Neural cell (in vitro differentiated cells): ENCODE results near the gene TNFRSF6B. TPM values are rescaled to one million over a fixed set of nuclear protein-coding genes. Genes with fewer than 3 reads are reported as not detected.

Experiments used
- H2AFZ ChIP-seq: fragments of 200-600, 300-800 bp; sonication (generic), shearing (Covaris generic); 2 replicates; pipeline ENCODE4 v1.6.0; 2014; ENCODE audit warnings: low read depth, mild to moderate bottlenecking, antibody characterized with exemption, low read length, moderate library complexity
- H3F3A ChIP-seq: fragments of 200-600 bp; shearing (Covaris generic); 2 replicates; pipeline ENCODE4 v1.6.1; 2016; ENCODE audit warnings: mild to moderate bottlenecking, moderate library complexity, mixed read lengths, antibody characterized with exemption, low read length; ENCODE audit not compliant: insufficient read depth, poor library complexity, severe bottlenecking
- H3K27ac ChIP-seq: fragments of 200-600, 300-800 bp; sonication (generic), shearing (Covaris generic); 2 replicates; pipeline ENCODE4 v1.5.1; 2014; ENCODE audit warnings: mild to moderate bottlenecking, low read length, moderate library complexity
- H3K27me3 ChIP-seq: fragments of 300-800, 200-600 bp; sonication (generic), shearing (Covaris generic); 2 replicates; pipeline ENCODE4 v1.6.0; 2014; ENCODE audit warnings: mild to moderate bottlenecking, low read depth, low read length, moderate library complexity; ENCODE audit not compliant: insufficient read depth
- H3K36me3 ChIP-seq: fragments of 300-800, 200-600 bp; sonication (generic), shearing (Covaris generic); 2 replicates; pipeline ENCODE4 v1.5.1; 2014; ENCODE audit warnings: mild to moderate bottlenecking, antibody characterized with exemption, low read length, moderate library complexity; ENCODE audit not compliant: insufficient read depth
- H3K4me2 ChIP-seq: fragments of 300-800, 200-600 bp; sonication (generic), shearing (Covaris generic); 2 replicates; pipeline ENCODE4 v1.6.0; 2014; ENCODE audit warnings: mild to moderate bottlenecking, low read length
- H3K4me3 ChIP-seq: fragments of 300-800, 200-600 bp; sonication (generic), shearing (Covaris generic); 2 replicates; pipeline ENCODE4 v1.5.1; 2014; ENCODE audit warnings: mild to moderate bottlenecking, low read length, moderate library complexity
- H3K79me2 ChIP-seq: fragments of 200-600 bp; shearing (Covaris generic); replicated peaks from 2 replicates; pipeline ENCODE4 v1.6.0; 2014; ENCODE audit warnings: mild to moderate bottlenecking, low read length, moderate library complexity; ENCODE audit not compliant: insufficient read depth
- H3K9ac ChIP-seq: fragments of 300-800, 200-600 bp; sonication (generic), shearing (Covaris generic); 2 replicates; pipeline ENCODE4 v1.6.1; 2016; ENCODE audit warnings: mild to moderate bottlenecking, low read length, mixed read lengths
- H3K9me2 ChIP-seq: fragments of 200-600 bp; shearing (Covaris generic); 2 replicates; pipeline ENCODE4 v1.6.1; 2016; ENCODE audit warnings: mild to moderate bottlenecking, low read length, mixed read lengths; ENCODE audit not compliant: insufficient read depth
- H3K9me3 ChIP-seq: fragments of 200-600, 300-800 bp; sonication (generic), shearing (Covaris generic); 2 replicates; pipeline ENCODE4 v1.6.1; 2016; ENCODE audit warnings: mild to moderate bottlenecking, mixed run types, low read length, moderate library complexity, mixed read lengths
- H4K20me1 ChIP-seq: fragments of 200-600 bp; shearing (Covaris generic); 2 replicates; pipeline ENCODE4 v1.6.1; 2016; ENCODE audit warnings: mild to moderate bottlenecking, mixed run types; ENCODE audit not compliant: insufficient read depth
- CTCF ChIP-seq: fragments of 450-650 bp; IDR thresholded peaks from 2 replicates; pipeline ENCODE4 v1.5.1; 2014; ENCODE audit warnings: antibody characterized with exemption, mild to moderate bottlenecking, moderate library complexity; ENCODE audit not compliant: poor library complexity, severe bottlenecking
- EP300 ChIP-seq: fragments of 450-650 bp; conservative IDR thresholded peaks from 2 replicates; pipeline ENCODE4 v1.6.1; 2014; ENCODE audit warnings: antibody characterized with exemption, mild to moderate bottlenecking, moderate library complexity; ENCODE audit not compliant: poor library complexity, severe bottlenecking
- EZH2 ChIP-seq: fragments of 200-600, 300-800 bp; shearing (Covaris generic), sonication (generic); IDR thresholded peaks from 2 replicates; pipeline ENCODE4 v1.6.1; 2014; ENCODE audit warnings: antibody characterized with exemption, low read length, borderline replicate concordance, mild to moderate bottlenecking; ENCODE audit not compliant: insufficient read depth, poor library complexity, severe bottlenecking
- MXI1 ChIP-seq: fragments of 450-650 bp; conservative IDR thresholded peaks from 2 replicates; pipeline ENCODE4 v1.6.1; 2014; ENCODE audit warnings: antibody characterized with exemption, mild to moderate bottlenecking; ENCODE audit not compliant: poor library complexity, severe bottlenecking
- POLR2AphosphoS5 ChIP-seq: IDR thresholded peaks from 2 replicates; pipeline ENCODE4 v1.6.1; 2012
- RAD21 ChIP-seq: fragments of 450-650 bp; conservative IDR thresholded peaks from 2 replicates; pipeline ENCODE4 v1.6.1; 2014; ENCODE audit warnings: antibody characterized with exemption, mild to moderate bottlenecking, moderate library complexity
- REST ChIP-seq: IDR thresholded peaks from 2 replicates; pipeline ENCODE4 v1.6.1; 2012; ENCODE audit warnings: borderline replicate concordance
- SMC3 ChIP-seq: fragments of 450-650 bp; conservative IDR thresholded peaks from 2 replicates; pipeline ENCODE4 v1.6.1; 2014; ENCODE audit warnings: antibody characterized with exemption, mild to moderate bottlenecking, moderate library complexity; ENCODE audit not compliant: poor library complexity
- TAF1 ChIP-seq: IDR thresholded peaks from 2 replicates; pipeline ENCODE4 v1.6.1; 2012; ENCODE audit warnings: low read depth
- polyA plus RNA-seq: library from polyadenylated mRNA; depleted of rRNA; stranded (reverse); fragments of >200 nt; gene quantifications from 2 replicates; pipeline ENCODE4 v1.2.3, GENCODE V29; 2014

TNFRSF6B gene
- polyA plus RNA-seq, 1 donor from 2014 or later: 9.4 TPM

GRCh38 chr20:63697868-63698545, 1.6 kb downstream of the TNFRSF6B start:
- no peak overlapping the region for H3K27ac ChIP-seq
- H3K79me2 ChIP-seq: no peaks in the 10 kb centered on the region
- H3K4me2 ChIP-seq: no peak overlapping the region
- H3K4me3 ChIP-seq: no peak overlapping the region
- H3F3A ChIP-seq: no peaks in the 10 kb centered on the region
- no peak overlapping the region for H2AFZ ChIP-seq
- no peak overlapping the region for H3K9ac ChIP-seq
- TF ChIP-seq MXI1 (no peak), RAD21 (no peak), POLR2AphosphoS5 (no peak), REST (no peak), SMC3 (no peak), TAF1 (no peak), EZH2 (no peak), CTCF (no peak), EP300 (no peak)
- H4K20me1 ChIP-seq: no peaks in the 10 kb centered on the region
- H3K9me2 ChIP-seq: no peaks in the 10 kb centered on the region
- H3K36me3 ChIP-seq: no peaks in the 10 kb centered on the region
- H3K9me3 ChIP-seq: no peaks in the 10 kb centered on the region
- H3K27me3 ChIP-seq: no peaks in the 10 kb centered on the region

GRCh38 chr20:63698739-63699465, 2.5 kb downstream of the TNFRSF6B start:
- Histone ChIP-seq H3K9ac (no peak overlapping the region), H3K27ac (no peak overlapping the region), H3K9me2 (no peaks in the 10 kb centered on the region), H3K27me3 (no peaks in the 10 kb centered on the region), H3K4me3 (no peak overlapping the region), H3K79me2 (no peaks in the 10 kb centered on the region), H3K9me3 (no peaks in the 10 kb centered on the region), H4K20me1 (no peaks in the 10 kb centered on the region), H3F3A (no peaks in the 10 kb centered on the region), H3K36me3 (no peaks in the 10 kb centered on the region), H2AFZ (no peak overlapping the region), H3K4me2 (no peak overlapping the region)
- no peak for TF ChIP-seq EZH2
- TF ChIP-seq MXI1: no peak
- no peak for TF ChIP-seq RAD21
- no peak for TF ChIP-seq EP300
- TF ChIP-seq POLR2AphosphoS5: no peak
